Effector memory CD4-positive, alpha-beta T cell (primary cell): Measurements from ENCODE around the gene NSF.
"Not testable (repeated sequence)": the region's sequence is repeated elsewhere in the genome, so short reads cannot be mapped to it uniquely, and the experiment has no call there.

Source experiments
- DNase-seq, 3 donors: peaks; one replicate each; pipeline ENCODE4 v3.0.0-alpha.2; 2020
- H3K27ac ChIP-seq: 2 replicates; pipeline ENCODE4 v1.7.0; 2013; ENCODE audit warnings: mild to moderate bottlenecking, low read length, moderate library complexity; ENCODE audit not compliant: insufficient read depth, poor library complexity, severe bottlenecking
- H3K27me3 ChIP-seq: replicated peaks from 2 replicates; pipeline ENCODE4 v1.7.0; 2013; ENCODE audit warnings: mild to moderate bottlenecking, low read length; ENCODE audit not compliant: insufficient read depth, control insufficient read depth, poor library complexity, severe bottlenecking
- H3K36me3 ChIP-seq: 2 replicates; pipeline ENCODE4 v1.7.0; 2013; ENCODE audit warnings: mild to moderate bottlenecking, low read length, moderate library complexity; ENCODE audit not compliant: control insufficient read depth, insufficient read depth
- H3K4me1 ChIP-seq: 2 replicates; pipeline ENCODE4 v1.7.0; 2013; ENCODE audit warnings: low read length, mild to moderate bottlenecking; ENCODE audit not compliant: control insufficient read depth, insufficient read depth, poor library complexity, severe bottlenecking
- H3K4me3 ChIP-seq: 2 replicates; pipeline ENCODE4 v1.7.0; 2013; ENCODE audit warnings: low read length, low read depth, mild to moderate bottlenecking; ENCODE audit not compliant: insufficient read depth, poor library complexity, severe bottlenecking
- H3K9me3 ChIP-seq: 2 replicates; pipeline ENCODE4 v1.7.0; 2013; ENCODE audit warnings: mild to moderate bottlenecking, low read length, moderate library complexity; ENCODE audit not compliant: control insufficient read depth

The NSF gene

GRCh38 chr17:46585444-46585843 lies 5.0 kb upstream of the NSF start:
- not testable (repeated sequence) for H3K4me1 ChIP-seq, H3K27ac ChIP-seq, H3K4me3 ChIP-seq, DNase-seq, H3K9me3 ChIP-seq, H3K36me3 ChIP-seq, H3K27me3 ChIP-seq

- not testable (repeated sequence) for H3K27me3 ChIP-seq, H3K27ac ChIP-seq, H3K9me3 ChIP-seq, DNase-seq, H3K4me1 ChIP-seq, H3K4me3 ChIP-seq, H3K36me3 ChIP-seq
Measured at GRCh38 chr17:46591332-46591731, 863 bp downstream of the NSF start.

GRCh38 chr17:46598344-46598931 lies 8.0 kb downstream of the NSF start:
- not testable (repeated sequence) for H3K9me3 ChIP-seq, H3K4me3 ChIP-seq, DNase-seq

GRCh38 chr17:46600767-46601166 lies 10.3 kb downstream of the NSF start:
- not testable (repeated sequence) for H3K4me3 ChIP-seq, H3K27ac ChIP-seq, H3K9me3 ChIP-seq, H3K36me3 ChIP-seq, DNase-seq, H3K4me1 ChIP-seq, H3K27me3 ChIP-seq

More at GRCh38 chr17:46598344-46598931, 8.0 kb downstream of the NSF start:
- not testable (repeated sequence) for H3K36me3 ChIP-seq, H3K27me3 ChIP-seq, H3K4me1 ChIP-seq, H3K27ac ChIP-seq

GRCh38 chr17:46603125-46603524 lies 12.7 kb downstream of the NSF start:
- H3K36me3 ChIP-seq, H3K27ac ChIP-seq, H3K27me3 ChIP-seq, H3K4me3 ChIP-seq, H3K9me3 ChIP-seq, H3K4me1 ChIP-seq, DNase-seq: not testable (repeated sequence)

GRCh38 chr17:46611304-46611703 lies 20.8 kb downstream of the NSF start:
- not testable (repeated sequence) for H3K4me1 ChIP-seq, DNase-seq, H3K36me3 ChIP-seq, H3K27me3 ChIP-seq, H3K4me3 ChIP-seq, H3K9me3 ChIP-seq, H3K27ac ChIP-seq

- H3K36me3 ChIP-seq, H3K4me3 ChIP-seq, H3K4me1 ChIP-seq, H3K9me3 ChIP-seq, H3K27ac ChIP-seq, H3K27me3 ChIP-seq, DNase-seq: not testable (repeated sequence)
Measured at GRCh38 chr17:46613876-46614275, 23.4 kb downstream of the NSF start.

GRCh38 chr17:46617121-46617520 lies 26.7 kb downstream of the NSF start:
- not testable (repeated sequence) for H3K27me3 ChIP-seq, DNase-seq, H3K36me3 ChIP-seq, H3K9me3 ChIP-seq, H3K4me3 ChIP-seq, H3K27ac ChIP-seq, H3K4me1 ChIP-seq

GRCh38 chr17:46618975-46619374 lies 28.5 kb downstream of the NSF start:
- not testable (repeated sequence) for DNase-seq, H3K4me1 ChIP-seq

GRCh38 chr17:46623790-46624189 lies 33.3 kb downstream of the NSF start:
- not testable (repeated sequence) for H3K9me3 ChIP-seq, H3K36me3 ChIP-seq, H3K27me3 ChIP-seq, H3K4me1 ChIP-seq, DNase-seq, H3K27ac ChIP-seq, H3K4me3 ChIP-seq

More at GRCh38 chr17:46618975-46619374, 28.5 kb downstream of the NSF start:
- not testable (repeated sequence) for H3K4me3 ChIP-seq, H3K27ac ChIP-seq, H3K9me3 ChIP-seq, H3K27me3 ChIP-seq, H3K36me3 ChIP-seq

- H3K27ac ChIP-seq, H3K36me3 ChIP-seq, DNase-seq, H3K27me3 ChIP-seq, H3K4me3 ChIP-seq, H3K9me3 ChIP-seq, H3K4me1 ChIP-seq: not testable (repeated sequence)
Measured at GRCh38 chr17:46624726-46625125, 34.3 kb downstream of the NSF start.
